IMR-90 (cell line): ENCODE results near the gene ZNF567. TPM values are rescaled to one million over a fixed set of nuclear protein-coding genes. Genes with fewer than 3 reads are reported as not detected.

ENCODE experiments used
- ATAC-seq: fragments of 200-7000 bp; cut with Tn5 transposase; 2 replicates; pipeline ENCODE4 v1.9.1; 2020; ENCODE audit warnings: low read depth, mild to moderate bottlenecking, moderate library complexity
- BruUV-seq: library from RNA; stranded (reverse); fragments of 400-500 nt; replicated peaks from 2 replicates; lab custom pipeline; 2021; lab: Mats Ljungman, UMichigan
- CTCF ChIA-PET: fragments of 300-600 bp; formaldehyde crosslinking; extraction: SDS; loops from one replicate; lab custom pipeline; 2021; ENCODE audit warnings: antibody characterized with exemption; lab: Yijun Ruan, JAX
- POLR2A ChIA-PET: fragments of 300-600 bp; sonication (Branson Sonifier 250); formaldehyde crosslinking; loops from one replicate; lab custom pipeline; 2022; ENCODE audit warnings: antibody characterized with exemption; ENCODE audit not compliant: unreplicated experiment; lab: Charles Lee
- DNase-seq: peaks from one replicate; pipeline ENCODE4 v3.0.0; 2013
- H2AFZ ChIP-seq: replicated peaks from 2 replicates; pipeline ENCODE3; 2013; ENCODE audit warnings: low read length, mild to moderate bottlenecking; ENCODE audit not compliant: poor library complexity
- H2AK5ac ChIP-seq: 2 replicates; pipeline ENCODE4 v1.6.1; 2013; ENCODE audit warnings: low read depth, low read length, inconsistent platforms
- H2AK9ac ChIP-seq: replicated peaks from 2 replicates; pipeline ENCODE3; 2013; ENCODE audit warnings: mild to moderate bottlenecking, low read depth, low read length, moderate library complexity; ENCODE audit not compliant: poor library complexity
- H2BK120ac ChIP-seq: 2 replicates; pipeline ENCODE4 v1.6.1; 2013; ENCODE audit warnings: low read depth, low read length, inconsistent platforms
- H2BK15ac ChIP-seq: 3 replicates; pipeline ENCODE4 v1.6.1; 2013; ENCODE audit warnings: low read depth, low read length, inconsistent platforms
- H2BK20ac ChIP-seq: 2 replicates; pipeline ENCODE4 v1.6.1; 2013; ENCODE audit warnings: low read depth, mild to moderate bottlenecking, inconsistent platforms, low read length, moderate library complexity
- H2BK5ac ChIP-seq: 2 replicates; pipeline ENCODE4 v1.6.1; 2013; ENCODE audit warnings: mild to moderate bottlenecking, low read depth, low read length, inconsistent platforms; ENCODE audit not compliant: poor library complexity, severe bottlenecking
- H3K14ac ChIP-seq: replicated peaks from 2 replicates; pipeline ENCODE4 v1.6.1; 2013; ENCODE audit warnings: low read depth, low read length, inconsistent platforms
- H3K18ac ChIP-seq: 2 replicates; pipeline ENCODE4 v1.6.1; 2013; ENCODE audit warnings: low read depth, low read length, control low read depth
- H3K23ac ChIP-seq: 2 replicates; pipeline ENCODE4 v1.6.1; 2013; ENCODE audit warnings: low read depth, low read length, inconsistent platforms
- H3K27ac ChIP-seq: 2 replicates; pipeline ENCODE4 v1.5.1; 2013; ENCODE audit warnings: mild to moderate bottlenecking, control low read depth, low read length; ENCODE audit not compliant: insufficient read depth
- H3K27me3 ChIP-seq: 2 replicates; pipeline ENCODE4 v1.6.1; 2013; ENCODE audit warnings: low read length; ENCODE audit not compliant: control insufficient read depth, insufficient read depth
- H3K36me3 ChIP-seq: 2 replicates; pipeline ENCODE4 v1.6.1; 2013; ENCODE audit warnings: low read length, mixed read lengths; ENCODE audit not compliant: control insufficient read depth, insufficient read depth
- H3K4ac ChIP-seq: 2 replicates; pipeline ENCODE4 v1.6.1; 2013; ENCODE audit warnings: low read depth, low read length, inconsistent platforms
- H3K4me1 ChIP-seq: 2 replicates; pipeline ENCODE4 v1.6.1; 2013; ENCODE audit warnings: low read length, mixed read lengths; ENCODE audit not compliant: control insufficient read depth, insufficient read depth
- H3K4me2 ChIP-seq: 2 replicates; pipeline ENCODE4 v1.6.1; 2013; ENCODE audit warnings: low read depth, mild to moderate bottlenecking, control low read depth, low read length, moderate library complexity
- H3K4me3 ChIP-seq: 2 replicates; pipeline ENCODE4 v1.5.1; 2013; ENCODE audit warnings: low read depth, mild to moderate bottlenecking, control low read depth, low read length, moderate library complexity; ENCODE audit not compliant: insufficient read depth
- H3K56ac ChIP-seq: 2 replicates; pipeline ENCODE4 v1.6.1; 2013; ENCODE audit warnings: low read length, inconsistent platforms; ENCODE audit not compliant: insufficient read depth; ENCODE audit errors: extremely low read depth
- H3K79me1 ChIP-seq, 2 experiments: 2 replicates each; pipeline ENCODE4 v1.6.1; 2013; ENCODE audit warnings: low read length in 2 of 2, inconsistent platforms in 1 of 2, low read depth in 1 of 2
- H3K9ac ChIP-seq: 2 replicates; pipeline ENCODE4 v1.6.1; 2013; ENCODE audit warnings: low read depth, low read length, control low read depth
- H3K9me1 ChIP-seq: 2 replicates; pipeline ENCODE4 v1.6.1; 2013; ENCODE audit warnings: low read length, inconsistent platforms; ENCODE audit not compliant: insufficient read depth
- H3K9me3 ChIP-seq: 2 replicates; pipeline ENCODE4 v1.6.1; 2013; ENCODE audit warnings: low read length; ENCODE audit not compliant: control insufficient read depth, insufficient read depth
- H4K20me1 ChIP-seq: 2 replicates; pipeline ENCODE4 v1.6.1; 2013; ENCODE audit warnings: low read length, inconsistent platforms; ENCODE audit not compliant: insufficient read depth
- H4K5ac ChIP-seq: 2 replicates; pipeline ENCODE4 v1.6.1; 2013; ENCODE audit warnings: mild to moderate bottlenecking, low read depth, low read length, control low read depth
- H4K8ac ChIP-seq, 2 experiments: 2 replicates each; pipeline ENCODE4 v1.6.1; 2013; ENCODE audit warnings: low read depth in 2 of 2, low read length in 2 of 2, control low read depth in 1 of 2, inconsistent platforms in 1 of 2
- H4K91ac ChIP-seq: 2 replicates; pipeline ENCODE4 v1.6.1; 2013; ENCODE audit warnings: low read depth, low read length, inconsistent platforms; ENCODE audit not compliant: insufficient read depth
- BHLHE40 ChIP-seq: fragments of 150-350 bp; IDR thresholded peaks from 2 replicates; pipeline ENCODE4 v1.6.1; 2016; ENCODE audit warnings: mild to moderate bottlenecking, low read depth, low read length
- CEBPB ChIP-seq: IDR thresholded peaks from 2 replicates; pipeline ENCODE4 v1.6.1; 2012; ENCODE audit warnings: low read depth, low read length, improper control_type of control experiment
- CHD1 ChIP-seq: IDR thresholded peaks from 2 replicates; pipeline ENCODE4 v1.6.1; 2012; ENCODE audit warnings: low read depth, low read length, improper control_type of control experiment
- FOS ChIP-seq: fragments of 150-350 bp; IDR thresholded peaks from 2 replicates; pipeline ENCODE4 v1.6.1; 2016; ENCODE audit warnings: low read depth, low read length
- MAFK ChIP-seq: IDR thresholded peaks from 2 replicates; pipeline ENCODE4 v1.6.1; 2012; ENCODE audit warnings: low read depth, low read length, improper control_type of control experiment
- MAZ ChIP-seq: IDR thresholded peaks from 2 replicates; pipeline ENCODE4 v1.6.1; 2012; ENCODE audit warnings: low read depth, mild to moderate bottlenecking, low read length, improper control_type of control experiment, moderate library complexity, borderline replicate concordance
- MXI1 ChIP-seq: IDR thresholded peaks from 2 replicates; pipeline ENCODE4 v1.6.1; 2012; ENCODE audit warnings: low read depth, mild to moderate bottlenecking, low read length, moderate library complexity, borderline replicate concordance
- NFE2L2 ChIP-seq: fragments of 150-350 bp; IDR thresholded peaks from 2 replicates; pipeline ENCODE4 v1.6.1; 2016; ENCODE audit warnings: low read depth, mild to moderate bottlenecking, low read length
- POLR2A ChIP-seq: IDR thresholded peaks from 2 replicates; pipeline ENCODE4 v1.6.1; 2012; ENCODE audit warnings: mild to moderate bottlenecking, low read depth, low read length
- RAD21 ChIP-seq: IDR thresholded peaks from 2 replicates; pipeline ENCODE4 v1.6.1; 2012; ENCODE audit warnings: low read length, improper control_type of control experiment
- RCOR1 ChIP-seq: IDR thresholded peaks from 2 replicates; pipeline ENCODE4 v1.6.1; 2012; ENCODE audit warnings: mild to moderate bottlenecking, low read length, improper control_type of control experiment; ENCODE audit not compliant: insufficient replicate concordance
- RFX5 ChIP-seq: IDR thresholded peaks from 2 replicates; pipeline ENCODE4 v1.8.0; 2012; ENCODE audit warnings: low read depth, mild to moderate bottlenecking, low read length, moderate library complexity
- SMC3 ChIP-seq: fragments of 150-350 bp; IDR thresholded peaks from 2 replicates; pipeline ENCODE4 v1.6.1; 2016; ENCODE audit warnings: low read depth, mild to moderate bottlenecking, antibody characterized with exemption, low read length, moderate library complexity
- WGBS, 2 experiments: methylation state at CpG; one replicate each; pipeline versions ENCODE4 v1.1.5 to v1.1.7; 2013; ENCODE audit warnings: missing lambda C conversion rate in 2 of 2; ENCODE audit not compliant: insufficient read length in 1 of 2; ENCODE audit errors: extremely low coverage in 2 of 2; 5-methylcytosine and 5-hydroxymethylcytosine counted together
- dilution Hi-C: fragments of 300-500 bp; cut with HindIII; formaldehyde crosslinking; loops from one replicate; pipeline ENCODE4 v1.14.3; 2018; ENCODE audit warnings: low sequenced_read_pairs; ENCODE audit not compliant: unreplicated experiment
- in situ Hi-C: fragments of 300-500 bp; cut with MboI; formaldehyde crosslinking; loops from 3 replicates; pipeline ENCODE4 v1.14.3; 2019; ENCODE audit warnings: low sequenced_read_pairs, inconsistent platforms, mixed read lengths
- intact Hi-C: fragments of 100-400 bp; cut with micrococcal nuclease; formaldehyde crosslinking; loops from 2 replicates; pipeline ENCODE4 v1.10.0; 2022
- polyA plus RNA-seq, 3 experiments: library from polyadenylated mRNA; depleted of rRNA; stranded (reverse); fragments of >200 nt; gene quantifications; 2 replicates each; pipeline ENCODE4 v1.2.3, GENCODE V29; 2012; ENCODE audit warnings: low replicate concordance in 1 of 3
- total RNA-seq: library from RNA; depleted of rRNA; stranded (reverse); fragments of >200 nt; gene quantifications from 2 replicates; pipeline ENCODE4 v1.2.3, GENCODE V29; 2012
- TF ChIP-seq, protein P1 (sequence below): fragments of 150-350 bp; IDR thresholded peaks from 2 replicates; pipeline ENCODE4 v1.6.1; 2016; ENCODE audit warnings: low read depth, mild to moderate bottlenecking, low read length, moderate library complexity, borderline replicate concordance
- TF ChIP-seq, protein P2 (sequence below): fragments of 150-350 bp; IDR thresholded peaks from 2 replicates; pipeline ENCODE4 v1.6.1; 2017; ENCODE audit warnings: mild to moderate bottlenecking, antibody characterized with exemption, low read length, low read depth
- TF ChIP-seq, protein P3 (sequence below): conservative IDR thresholded peaks from 2 replicates; pipeline ENCODE4 v1.5.1; 2012; ENCODE audit warnings: mild to moderate bottlenecking, low read depth, low read length, improper control_type of control experiment

ZNF567 gene
- total and polyA plus RNA-seq, 2 of the 4 experiments (the other 2 are of a cell fraction) = 3.4 to 6.1 TPM

DNA sequence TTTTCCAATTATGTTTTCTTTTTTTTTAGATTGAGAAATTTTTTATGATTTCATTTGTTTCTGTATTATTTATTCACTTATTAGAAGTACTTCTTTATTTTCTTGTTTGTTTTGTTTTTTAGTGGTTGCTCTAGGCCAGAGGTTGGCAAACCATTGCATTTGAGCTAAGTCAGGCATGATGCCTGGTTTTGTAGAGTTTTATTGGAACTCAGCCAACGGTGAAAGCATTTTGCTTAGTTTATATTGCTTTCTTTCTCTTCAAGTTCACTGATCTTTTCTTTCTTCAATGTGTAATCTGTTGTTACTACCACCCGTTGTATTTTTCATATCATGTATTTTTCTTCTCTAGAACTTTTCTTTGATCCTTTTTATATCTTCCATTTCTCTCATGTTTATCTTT is 19.7 kb downstream of the ZNF567 start:
- Histone ChIP-seq H3K4me3 (no peak overlapping the region), H3K56ac (no peak overlapping the region), H2AK9ac (no peak overlapping the region), H2BK120ac (no peak overlapping the region), H2BK5ac (no peak overlapping the region), H3K4ac (no peak overlapping the region), H2AFZ (no peak overlapping the region), H3K36me3 (peaks cover 13% of the 10 kb centered on the region), H3K79me1 (peaks cover 0 to 11% of the 10 kb centered on the region in 2 experiments; a peak in 3 of 4 replicates), H2BK15ac (no peak overlapping the region), H3K9ac (no peak overlapping the region), H3K14ac (no peak overlapping the region), H2BK20ac (no peak overlapping the region), H3K9me1 (no peaks in the 10 kb centered on the region), H3K4me1 (no peaks in the 10 kb centered on the region), H4K20me1 (no peaks in the 10 kb centered on the region), H2AK5ac (no peak overlapping the region), H4K8ac (no peak overlapping the region), H4K91ac (no peak overlapping the region), H4K5ac (no peak overlapping the region), H3K27me3 (no peaks in the 10 kb centered on the region), H3K23ac (no peak overlapping the region), H3K4me2 (no peak overlapping the region), H3K18ac (no peak overlapping the region), H3K27ac (no peak overlapping the region), H3K9me3 (peaks cover 48% of the 10 kb centered on the region)
- in situ Hi-C loops = no loop called here
- CTCF ChIA-PET = interaction anchor here (0.6 kb wide), 1 partner anchor 186 kb away, joined by 4 read pairs; no protein-coding TSS in a partner anchor
- BruUV-seq = no TSS peak
- dilution Hi-C loops = no loop called here
- no peak for ATAC-seq
- TF ChIP-seq RCOR1 = no peak
- no peak for TF ChIP-seq NFE2L2
- no peak for TF ChIP-seq RAD21
- no peak for TF ChIP-seq MXI1
- no peak for TF ChIP-seq CEBPB
- TF ChIP-seq SMC3 = no peak
- no peak for TF ChIP-seq MAFK
- TF ChIP-seq RFX5 = no peak
- TF ChIP-seq, protein P1, sequence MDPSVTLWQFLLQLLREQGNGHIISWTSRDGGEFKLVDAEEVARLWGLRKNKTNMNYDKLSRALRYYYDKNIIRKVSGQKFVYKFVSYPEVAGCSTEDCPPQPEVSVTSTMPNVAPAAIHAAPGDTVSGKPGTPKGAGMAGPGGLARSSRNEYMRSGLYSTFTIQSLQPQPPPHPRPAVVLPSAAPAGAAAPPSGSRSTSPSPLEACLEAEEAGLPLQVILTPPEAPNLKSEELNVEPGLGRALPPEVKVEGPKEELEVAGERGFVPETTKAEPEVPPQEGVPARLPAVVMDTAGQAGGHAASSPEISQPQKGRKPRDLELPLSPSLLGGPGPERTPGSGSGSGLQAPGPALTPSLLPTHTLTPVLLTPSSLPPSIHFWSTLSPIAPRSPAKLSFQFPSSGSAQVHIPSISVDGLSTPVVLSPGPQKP = no peak
- TF ChIP-seq MAZ = no peak
- TF ChIP-seq, protein P2, sequence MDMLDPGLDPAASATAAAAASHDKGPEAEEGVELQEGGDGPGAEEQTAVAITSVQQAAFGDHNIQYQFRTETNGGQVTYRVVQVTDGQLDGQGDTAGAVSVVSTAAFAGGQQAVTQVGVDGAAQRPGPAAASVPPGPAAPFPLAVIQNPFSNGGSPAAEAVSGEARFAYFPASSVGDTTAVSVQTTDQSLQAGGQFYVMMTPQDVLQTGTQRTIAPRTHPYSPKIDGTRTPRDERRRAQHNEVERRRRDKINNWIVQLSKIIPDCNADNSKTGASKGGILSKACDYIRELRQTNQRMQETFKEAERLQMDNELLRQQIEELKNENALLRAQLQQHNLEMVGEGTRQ = no peak
- no peak for TF ChIP-seq BHLHE40
- no peak for TF ChIP-seq POLR2A
- TF ChIP-seq CHD1 = no peak
- TF ChIP-seq FOS = no peak
- TF ChIP-seq, protein P3, sequence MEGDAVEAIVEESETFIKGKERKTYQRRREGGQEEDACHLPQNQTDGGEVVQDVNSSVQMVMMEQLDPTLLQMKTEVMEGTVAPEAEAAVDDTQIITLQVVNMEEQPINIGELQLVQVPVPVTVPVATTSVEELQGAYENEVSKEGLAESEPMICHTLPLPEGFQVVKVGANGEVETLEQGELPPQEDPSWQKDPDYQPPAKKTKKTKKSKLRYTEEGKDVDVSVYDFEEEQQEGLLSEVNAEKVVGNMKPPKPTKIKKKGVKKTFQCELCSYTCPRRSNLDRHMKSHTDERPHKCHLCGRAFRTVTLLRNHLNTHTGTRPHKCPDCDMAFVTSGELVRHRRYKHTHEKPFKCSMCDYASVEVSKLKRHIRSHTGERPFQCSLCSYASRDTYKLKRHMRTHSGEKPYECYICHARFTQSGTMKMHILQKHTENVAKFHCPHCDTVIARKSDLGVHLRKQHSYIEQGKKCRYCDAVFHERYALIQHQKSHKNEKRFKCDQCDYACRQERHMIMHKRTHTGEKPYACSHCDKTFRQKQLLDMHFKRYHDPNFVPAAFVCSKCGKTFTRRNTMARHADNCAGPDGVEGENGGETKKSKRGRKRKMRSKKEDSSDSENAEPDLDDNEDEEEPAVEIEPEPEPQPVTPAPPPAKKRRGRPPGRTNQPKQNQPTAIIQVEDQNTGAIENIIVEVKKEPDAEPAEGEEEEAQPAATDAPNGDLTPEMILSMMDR = no peak
- POLR2A ChIA-PET = no interaction called here
- no CpG with 5 or more reads among the region's 2 CpGs for WGBS, 2 experiments
- intact Hi-C loops = no loop called here
- DNase-seq = no peak
